Amygdala (tissue), 56 donors: Measurements from ENCODE around the gene IGFBPL1.
A peak's percentile ranks its signal among the peaks of the same experiment; 100 is the strongest.

Source experiments
- DNase-seq, 56 donors: peaks; one replicate each; lab custom pipeline; 2025; lab: John Stamatoyannopoulos, UW

The IGFBPL1 gene

GRCh38 chr9:38432922-38433510 is 8.8 kb upstream of the IGFBPL1 start:
- no peak for DNase-seq

GRCh38 chr9:38431116-38431515 is 6.9 kb upstream of the IGFBPL1 start:
- DNase-seq: no peak

- no peak for DNase-seq
These were observed 3.8 kb upstream of the IGFBPL1 start for GRCh38 chr9:38428062-38428461.

GRCh38 chr9:38424918-38425317 is 664 bp upstream of the IGFBPL1 start:
- no peak for DNase-seq

- DNase-seq: peak in 1 of 56 donors; percentile 16
These were observed 831 bp downstream of the IGFBPL1 start for GRCh38 chr9:38423273-38423972.

- no peak for DNase-seq
These were observed 1.5 kb downstream of the IGFBPL1 start for GRCh38 chr9:38422555-38423260.

GRCh38 chr9:38421498-38422211 is 2.6 kb downstream of the IGFBPL1 start:
- DNase-seq: peak in 1 of 56 donors; percentile 5

- DNase-seq: no peak
These were observed 5.1 kb downstream of the IGFBPL1 start for GRCh38 chr9:38419181-38419580.

GRCh38 chr9:38418366-38418765 is 5.9 kb downstream of the IGFBPL1 start:
- no peak for DNase-seq

- DNase-seq: peak in 2 of 56 donors; percentile 18 to 25
These were observed 7.0 kb downstream of the IGFBPL1 start for GRCh38 chr9:38417003-38417945.

GRCh38 chr9:38416461-38416860 is 7.8 kb downstream of the IGFBPL1 start:
- no peak for DNase-seq

GRCh38 chr9:38415856-38416255 is 8.4 kb downstream of the IGFBPL1 start:
- no peak for DNase-seq

- DNase-seq: peak in 1 of 56 donors; percentile 11
These were observed 10.1 kb downstream of the IGFBPL1 start for GRCh38 chr9:38414040-38414723.

GRCh38 chr9:38413283-38413682 is 11.0 kb downstream of the IGFBPL1 start:
- no peak for DNase-seq

- DNase-seq: no peak
These were observed 11.5 kb downstream of the IGFBPL1 start for GRCh38 chr9:38412751-38413150.

GRCh38 chr9:38408719-38409118 is 15.5 kb downstream of the IGFBPL1 start:
- DNase-seq: no peak

- DNase-seq: no peak
These were observed 17.6 kb downstream of the IGFBPL1 start for GRCh38 chr9:38406476-38407186.

GRCh38 chr9:38405785-38406184 is 18.5 kb downstream of the IGFBPL1 start:
- DNase-seq: no peak

- no peak for DNase-seq
These were observed 19.9 kb downstream of the IGFBPL1 start for GRCh38 chr9:38404314-38404713.
